H1 (cell line): Measurements from ENCODE around the gene SRMS.

Source experiments
- EZH2 ChIP-seq: fragments of 200-600 bp; sonication (generic); IDR thresholded peaks from 2 replicates; pipeline ENCODE4 v1.7.1; 2012; ENCODE audit warnings: low read depth, mild to moderate bottlenecking, moderate library complexity, low read length, inconsistent platforms; ENCODE audit not compliant: severe bottlenecking
- JUN ChIP-seq: IDR thresholded peaks from 2 replicates; pipeline ENCODE4 v1.6.1; 2011; ENCODE audit warnings: low read depth, mild to moderate bottlenecking, improper control_type of control experiment, low read length
- RFX5 ChIP-seq: IDR thresholded peaks from 2 replicates; pipeline ENCODE4 v1.6.1; 2011; ENCODE audit warnings: low read depth, low read length, improper control_type of control experiment, borderline replicate concordance
- SAP30 ChIP-seq: fragments of 300-600 bp; sonication (generic); IDR thresholded peaks from 2 replicates; pipeline ENCODE4 v1.7.1; 2012; ENCODE audit warnings: low read length, moderate library complexity, mild to moderate bottlenecking, inconsistent platforms; ENCODE audit not compliant: insufficient read depth, insufficient replicate concordance
- ZNF274 ChIP-seq: IDR thresholded peaks from 2 replicates; pipeline ENCODE4 v1.7.0; 2012; ENCODE audit warnings: low read length, borderline replicate concordance; ENCODE audit errors: extremely low read depth
- TF ChIP-seq, protein P1 (sequence below), 3 experiments: IDR thresholded peaks; 1 replicate in 2 of 3; 2 replicates in 1 of 3; pipeline versions ENCODE4 v1.5.1 to v1.6.1; 2011; ENCODE audit warnings: low read length in 3 of 3, mild to moderate bottlenecking in 3 of 3, inconsistent platforms in 2 of 3, low read depth in 1 of 3, moderate library complexity in 1 of 3; ENCODE audit not compliant: insufficient read depth in 1 of 3; ENCODE audit errors: control extremely low read depth in 1 of 3
- TF ChIP-seq, protein P2 (sequence below): IDR thresholded peaks from 2 replicates; pipeline ENCODE4 v1.6.1; 2011; ENCODE audit warnings: low read length, improper control_type of control experiment

DNA sequence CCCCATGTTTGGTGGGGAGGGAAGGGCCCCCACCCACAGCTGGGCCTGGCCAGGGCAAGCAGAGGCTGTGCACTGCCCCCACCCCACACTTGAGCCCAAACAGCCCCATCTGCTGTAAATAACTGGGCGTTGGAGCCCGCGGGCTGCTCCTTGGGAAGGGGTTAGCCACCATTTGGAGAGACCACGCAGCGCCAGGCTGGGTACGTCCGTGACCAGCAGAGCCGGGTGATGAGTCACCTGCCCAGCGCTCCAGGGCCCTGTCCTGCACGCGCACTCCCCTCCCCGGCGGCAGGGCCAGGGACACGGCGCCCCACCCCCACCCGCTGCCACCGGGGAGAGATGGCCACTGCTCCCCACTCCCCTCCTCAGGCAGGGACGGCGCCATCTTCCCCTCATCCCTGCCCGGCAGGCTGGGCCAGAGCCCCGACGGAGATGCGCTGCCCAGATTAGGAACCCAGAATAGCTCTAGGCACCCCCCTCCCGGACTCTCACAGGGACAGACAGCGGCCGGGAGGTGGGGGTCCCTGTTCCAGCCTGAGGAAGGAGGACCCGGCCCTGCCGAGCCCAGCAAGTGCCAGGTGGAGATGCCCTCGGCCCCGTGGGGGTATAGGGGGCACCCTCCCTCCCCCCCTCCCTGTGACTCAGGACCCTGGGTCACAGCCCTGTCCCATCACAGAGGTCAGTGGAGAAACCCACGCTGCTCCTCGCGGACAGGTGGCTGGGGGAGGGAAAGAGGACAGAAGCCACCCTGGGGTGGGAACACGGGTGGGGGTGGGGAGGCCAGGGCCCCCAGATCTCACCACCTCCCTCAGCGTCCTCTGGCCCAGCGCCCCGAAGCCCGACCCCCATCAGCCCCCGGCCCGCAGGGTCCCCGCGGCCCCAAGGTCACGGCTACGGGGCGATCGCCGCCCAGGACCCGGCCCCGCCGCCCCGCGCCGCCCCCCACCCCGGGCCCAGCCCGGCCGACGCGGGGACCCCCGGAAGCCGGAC lies 49.3 kb downstream of the SRMS start:
- TF ChIP-seq EZH2 = peak; percentile 43
- TF ChIP-seq RFX5 = no peak
- no peak for TF ChIP-seq SAP30
- TF ChIP-seq, protein P1, sequence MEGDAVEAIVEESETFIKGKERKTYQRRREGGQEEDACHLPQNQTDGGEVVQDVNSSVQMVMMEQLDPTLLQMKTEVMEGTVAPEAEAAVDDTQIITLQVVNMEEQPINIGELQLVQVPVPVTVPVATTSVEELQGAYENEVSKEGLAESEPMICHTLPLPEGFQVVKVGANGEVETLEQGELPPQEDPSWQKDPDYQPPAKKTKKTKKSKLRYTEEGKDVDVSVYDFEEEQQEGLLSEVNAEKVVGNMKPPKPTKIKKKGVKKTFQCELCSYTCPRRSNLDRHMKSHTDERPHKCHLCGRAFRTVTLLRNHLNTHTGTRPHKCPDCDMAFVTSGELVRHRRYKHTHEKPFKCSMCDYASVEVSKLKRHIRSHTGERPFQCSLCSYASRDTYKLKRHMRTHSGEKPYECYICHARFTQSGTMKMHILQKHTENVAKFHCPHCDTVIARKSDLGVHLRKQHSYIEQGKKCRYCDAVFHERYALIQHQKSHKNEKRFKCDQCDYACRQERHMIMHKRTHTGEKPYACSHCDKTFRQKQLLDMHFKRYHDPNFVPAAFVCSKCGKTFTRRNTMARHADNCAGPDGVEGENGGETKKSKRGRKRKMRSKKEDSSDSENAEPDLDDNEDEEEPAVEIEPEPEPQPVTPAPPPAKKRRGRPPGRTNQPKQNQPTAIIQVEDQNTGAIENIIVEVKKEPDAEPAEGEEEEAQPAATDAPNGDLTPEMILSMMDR (IDR thresholded peaks at IDR 0.05; ENCODE audit: control extremely low read depth in 1 of 3, insufficient read depth in 1 of 3, low read depth in 1 of 3, low read length in 3 of 3) = peak in 1 of 3 experiments; percentile 8; a peak in 1 of 4 replicates
- no peak for TF ChIP-seq JUN
- no peak for TF ChIP-seq ZNF274
- TF ChIP-seq, protein P2, sequence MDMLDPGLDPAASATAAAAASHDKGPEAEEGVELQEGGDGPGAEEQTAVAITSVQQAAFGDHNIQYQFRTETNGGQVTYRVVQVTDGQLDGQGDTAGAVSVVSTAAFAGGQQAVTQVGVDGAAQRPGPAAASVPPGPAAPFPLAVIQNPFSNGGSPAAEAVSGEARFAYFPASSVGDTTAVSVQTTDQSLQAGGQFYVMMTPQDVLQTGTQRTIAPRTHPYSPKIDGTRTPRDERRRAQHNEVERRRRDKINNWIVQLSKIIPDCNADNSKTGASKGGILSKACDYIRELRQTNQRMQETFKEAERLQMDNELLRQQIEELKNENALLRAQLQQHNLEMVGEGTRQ = no peak
